ENCODE results near the gene SMTNL2. TPM values are rescaled to one million over a fixed set of nuclear protein-coding genes. Genes with fewer than 3 reads are reported as not detected.
"Not testable (repeated sequence)": the region's sequence is repeated elsewhere in the genome, so short reads cannot be mapped to it uniquely, and the experiment has no call there.

The SMTNL2 gene
- total RNA-seq, 1 donor from 2014 or later = 2.0 TPM

DNA sequence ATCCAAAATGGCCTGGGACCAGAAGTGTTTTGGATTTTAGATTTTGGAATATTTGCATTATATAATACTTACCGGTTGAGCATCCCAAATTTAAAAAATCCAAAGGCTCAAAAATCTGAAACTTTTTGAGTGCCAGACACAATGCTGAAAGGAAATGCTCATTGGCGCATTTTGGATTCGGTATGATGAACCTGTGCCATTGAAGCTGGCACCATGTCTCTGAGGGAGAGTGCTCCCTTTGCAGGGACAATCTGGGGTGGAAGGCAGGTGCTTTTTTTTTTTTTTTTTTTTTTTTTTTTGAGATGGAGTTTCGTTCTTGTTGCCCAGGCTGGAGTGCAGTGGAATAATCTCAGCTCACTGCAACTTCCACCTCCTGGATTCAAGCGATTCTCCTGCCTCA lies 17.7 kb downstream of the SMTNL2 start:
- DNase-seq (ENCODE audit: low spot score) = no peak

DNA sequence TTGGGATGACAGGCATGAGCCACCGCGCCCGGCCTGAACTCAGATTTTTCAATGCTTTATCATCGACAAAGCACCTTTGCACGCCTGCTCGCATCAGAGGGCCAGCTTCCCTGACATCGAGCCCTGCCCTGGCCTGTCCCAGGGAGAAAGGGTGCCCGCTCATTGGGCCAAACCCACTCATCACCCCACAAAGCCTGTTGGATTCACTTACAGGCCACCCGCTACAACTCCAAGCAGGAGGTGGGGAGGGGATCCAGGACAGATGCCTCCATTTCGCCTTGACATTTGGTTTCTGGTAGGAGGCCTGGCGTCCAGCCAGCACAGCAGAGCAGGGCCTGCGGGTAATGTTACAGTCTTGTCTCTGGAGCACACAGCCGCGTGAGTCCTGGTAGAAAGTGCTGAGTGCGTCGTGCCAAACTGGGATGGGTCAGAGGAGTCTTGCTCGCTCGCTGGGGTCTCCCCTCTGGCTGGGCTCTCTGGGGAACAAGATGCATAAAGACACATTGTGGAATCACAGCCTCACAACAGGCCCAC lies 19.8 kb downstream of the SMTNL2 start:
- DNase-seq (ENCODE audit: low spot score) = no peak

DNA sequence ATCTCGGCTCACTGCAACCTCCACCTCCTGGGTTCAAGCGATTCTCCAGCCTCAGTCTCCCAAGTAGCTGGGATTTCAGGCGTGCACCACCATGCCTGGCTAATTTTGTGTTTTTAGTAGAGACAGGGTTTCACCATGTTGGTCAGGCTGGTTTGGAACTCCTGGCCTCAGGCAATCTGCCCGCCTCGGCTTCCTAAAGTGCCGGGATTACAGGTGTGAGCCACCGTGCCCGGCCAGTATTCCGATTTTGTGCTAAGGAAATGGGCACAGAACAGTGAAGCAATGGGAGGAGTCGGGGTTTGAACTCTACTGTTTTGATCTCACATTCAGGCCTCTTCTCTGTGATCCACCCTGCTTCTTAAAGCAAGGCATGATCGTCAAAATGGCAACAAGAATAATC lies 20.4 kb downstream of the SMTNL2 start:
- not testable (repeated sequence) for DNase-seq (ENCODE audit: low spot score)

DNA sequence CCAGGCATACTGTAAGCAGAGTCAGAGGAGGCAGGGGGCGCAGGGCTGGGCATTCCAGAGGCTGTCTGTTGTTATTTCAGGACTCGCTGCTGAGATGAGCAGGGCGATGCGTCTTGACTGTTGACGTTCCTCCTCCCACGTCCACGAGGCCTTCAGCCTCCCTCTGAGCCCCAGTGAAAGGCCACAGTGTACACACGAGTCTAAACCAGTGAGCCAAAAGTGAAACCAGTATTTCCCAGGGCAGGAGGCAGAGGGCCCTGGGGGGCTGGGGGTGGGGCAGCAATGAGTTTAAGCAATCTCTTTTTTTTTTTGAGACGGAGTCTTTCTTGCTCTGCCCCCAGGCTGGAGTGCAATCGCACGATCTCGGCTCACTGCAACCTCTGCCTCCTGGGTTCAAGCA lies 21.5 kb downstream of the SMTNL2 start:
- DNase-seq (ENCODE audit: low spot score) = no peak

DNA sequence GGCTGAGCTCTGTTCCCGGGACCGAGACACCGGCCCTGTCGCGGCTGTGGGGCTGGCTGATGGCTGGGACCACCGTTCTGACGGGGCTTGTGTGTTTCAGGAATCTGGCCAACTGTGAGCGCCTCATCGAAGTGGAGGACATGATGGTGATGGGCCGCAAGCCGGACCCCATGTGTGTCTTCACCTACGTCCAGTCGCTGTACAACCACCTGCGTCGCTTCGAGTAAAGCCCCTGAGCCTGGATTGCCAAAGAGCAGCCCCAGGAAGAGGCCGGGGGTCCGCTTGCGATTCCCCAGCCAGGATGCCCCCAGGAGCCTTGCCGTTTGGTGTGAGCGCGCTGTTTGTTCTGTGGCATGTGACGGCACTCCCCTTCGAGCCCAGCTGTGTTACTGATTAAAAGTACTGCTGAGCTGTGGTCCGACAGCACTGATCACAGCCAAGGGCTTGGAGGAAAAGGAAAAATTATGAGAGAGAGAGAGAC lies 23.0 kb downstream of the SMTNL2 start:
- DNase-seq (ENCODE audit: low spot score) = no peak

DNA sequence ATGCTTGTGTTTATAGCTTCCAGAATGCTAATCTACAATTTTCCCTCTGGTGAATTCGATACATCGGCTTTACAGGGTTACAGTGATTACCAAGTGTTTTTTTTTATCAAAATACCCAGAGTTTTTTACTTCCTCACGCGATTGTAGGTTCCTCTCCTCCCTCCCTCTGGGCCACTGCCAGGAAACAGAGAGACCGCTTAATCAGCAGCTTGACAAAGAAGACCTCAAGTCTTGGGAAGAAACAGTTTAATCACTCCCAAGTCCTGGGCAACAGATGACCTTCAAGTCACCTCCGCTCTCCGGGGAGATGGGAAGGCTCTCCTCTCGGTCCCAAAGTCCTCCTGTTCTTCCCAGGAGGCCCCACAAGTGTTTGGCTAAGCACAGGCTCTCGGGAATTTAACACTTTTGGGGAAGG lies 23.5 kb downstream of the SMTNL2 start:
- DNase-seq (ENCODE audit: low spot score) = peak; percentile 70

DNA sequence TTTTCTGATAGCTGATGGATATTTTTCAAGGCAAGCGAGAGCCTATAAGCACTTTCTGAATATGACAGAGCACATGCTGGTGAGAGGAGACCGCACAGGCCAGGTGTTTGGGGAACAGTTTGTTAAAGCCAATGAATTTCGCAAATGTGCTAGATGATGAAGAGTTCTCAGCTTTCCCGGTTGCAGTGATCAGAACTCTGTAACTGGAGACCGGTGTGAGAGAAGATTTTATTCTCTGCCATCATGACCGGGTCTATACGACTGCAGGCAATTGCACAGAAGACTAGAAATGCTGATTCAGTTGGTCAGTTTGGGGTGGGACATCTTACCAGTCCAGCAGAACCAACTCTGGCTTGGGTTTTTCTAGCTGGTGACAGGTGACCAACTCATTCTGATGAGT lies 25.4 kb downstream of the SMTNL2 start:
- DNase-seq (ENCODE audit: low spot score) = no peak

DNA sequence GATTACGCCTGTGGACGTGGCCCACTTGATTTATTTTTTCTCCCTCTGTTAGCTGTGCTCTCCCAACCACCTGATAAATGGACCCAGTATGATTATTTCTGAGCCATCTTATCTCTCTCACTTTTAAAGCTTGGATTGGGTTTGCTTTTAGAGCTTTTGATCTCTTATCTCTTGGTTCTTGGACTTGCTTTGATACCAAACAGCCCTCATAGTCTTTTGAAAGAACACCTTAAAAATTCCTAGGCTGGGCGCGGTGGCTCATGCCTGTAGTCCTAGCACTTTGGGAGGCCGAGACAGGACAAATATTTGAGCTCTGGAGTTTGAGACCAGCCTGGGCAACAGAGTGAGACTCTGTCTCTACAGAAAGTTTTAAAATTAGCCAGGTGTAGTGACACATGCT lies 25.8 kb downstream of the SMTNL2 start:
- no peak for DNase-seq (ENCODE audit: low spot score)

DNA sequence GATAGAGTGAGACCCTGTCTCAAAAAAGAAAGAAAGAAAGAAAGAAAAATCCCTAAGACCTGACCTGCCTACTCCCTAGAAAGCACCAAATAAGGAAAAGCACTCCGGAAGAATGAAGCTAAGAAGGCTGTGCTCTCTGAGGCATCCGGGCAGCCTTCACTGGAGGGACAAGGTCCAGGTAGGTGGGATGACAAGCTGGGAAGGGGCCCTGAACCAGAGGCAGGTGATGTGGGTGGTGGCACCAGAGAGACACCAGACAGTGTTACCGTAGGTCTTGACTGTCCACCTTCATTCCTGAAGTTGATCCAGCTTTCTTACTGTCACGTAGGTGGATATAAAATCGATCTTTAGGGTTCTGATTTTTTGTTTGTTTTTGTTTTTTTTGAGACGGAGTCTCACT lies 26.3 kb downstream of the SMTNL2 start:
- no peak for DNase-seq (ENCODE audit: low spot score)

DNA sequence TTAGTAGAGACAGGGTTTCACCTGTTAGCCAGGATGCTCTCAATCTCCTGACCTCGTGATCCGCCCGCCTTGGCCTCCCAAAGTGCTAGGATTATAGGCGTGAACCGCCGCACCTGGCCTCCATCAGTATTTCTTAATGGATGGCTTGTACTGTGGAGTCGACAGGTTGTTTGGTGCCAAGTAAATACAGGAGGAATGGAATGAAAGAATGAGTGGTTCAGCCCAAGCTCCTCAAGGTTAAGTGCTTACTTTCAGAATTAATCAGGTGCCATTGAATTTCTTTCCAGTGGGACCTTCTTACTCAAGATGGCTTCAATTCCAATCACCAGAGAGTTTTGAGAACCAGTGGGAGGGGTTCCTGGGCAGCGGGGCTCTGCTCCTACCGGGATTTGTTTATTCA lies 32.1 kb downstream of the SMTNL2 start:
- DNase-seq (ENCODE audit: low spot score) = no peak

DNA sequence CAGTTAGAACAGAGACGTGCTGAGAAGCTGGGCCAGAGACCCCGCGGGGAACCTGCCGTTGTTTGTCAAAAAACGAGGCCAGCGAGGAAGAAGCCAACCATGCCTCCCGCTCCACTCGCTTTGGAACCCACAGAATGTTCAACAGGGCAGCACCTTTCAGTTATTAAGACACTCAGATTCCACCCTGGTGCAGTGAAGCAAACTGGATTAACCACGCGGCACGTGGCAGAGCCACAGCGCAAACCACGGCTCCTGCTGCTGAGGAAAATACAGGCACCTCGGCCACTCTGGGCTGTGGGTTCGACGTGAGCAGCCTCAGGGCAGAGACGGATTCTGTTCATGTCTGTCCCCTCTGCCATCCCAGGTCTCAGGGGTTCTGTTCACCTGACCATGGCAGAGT lies 32.8 kb downstream of the SMTNL2 start:
- DNase-seq (ENCODE audit: low spot score) = no peak

DNA sequence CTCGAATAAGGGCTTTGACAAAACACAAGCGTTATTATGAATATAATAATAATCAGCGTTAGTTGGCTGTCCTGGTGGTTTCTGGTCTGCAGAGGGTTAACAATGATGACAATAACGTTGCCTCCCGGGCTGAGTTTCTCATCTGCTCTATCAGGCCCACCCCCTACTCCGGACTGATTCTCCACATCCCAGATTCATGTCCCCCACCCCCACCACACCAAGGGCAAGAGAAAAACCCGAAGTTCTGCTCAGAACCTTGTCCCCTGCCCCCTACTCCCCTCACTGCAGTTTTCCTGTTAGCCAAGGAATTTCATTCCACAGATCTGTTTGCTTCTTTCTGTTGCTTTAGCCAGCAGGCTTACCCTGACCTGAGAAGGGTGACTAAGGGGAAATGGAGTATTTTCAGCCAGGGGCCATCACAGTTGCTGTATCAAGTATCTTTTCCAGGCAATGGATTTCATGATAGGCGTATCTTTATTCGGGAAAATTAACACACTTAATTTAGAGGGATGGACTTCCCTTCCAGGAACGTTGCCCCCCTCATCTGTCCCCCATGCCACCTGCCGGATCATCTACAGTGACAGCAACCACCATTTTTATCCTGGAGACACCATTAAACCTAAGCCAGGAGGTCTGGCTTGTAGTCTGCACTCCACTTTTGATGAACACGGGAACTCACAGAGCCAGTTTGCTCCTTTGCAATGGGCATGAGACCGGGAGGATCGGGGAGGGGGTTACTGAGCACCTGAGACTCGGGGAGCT lies 33.4 kb downstream of the SMTNL2 start:
- no peak for DNase-seq (ENCODE audit: low spot score)

DNA sequence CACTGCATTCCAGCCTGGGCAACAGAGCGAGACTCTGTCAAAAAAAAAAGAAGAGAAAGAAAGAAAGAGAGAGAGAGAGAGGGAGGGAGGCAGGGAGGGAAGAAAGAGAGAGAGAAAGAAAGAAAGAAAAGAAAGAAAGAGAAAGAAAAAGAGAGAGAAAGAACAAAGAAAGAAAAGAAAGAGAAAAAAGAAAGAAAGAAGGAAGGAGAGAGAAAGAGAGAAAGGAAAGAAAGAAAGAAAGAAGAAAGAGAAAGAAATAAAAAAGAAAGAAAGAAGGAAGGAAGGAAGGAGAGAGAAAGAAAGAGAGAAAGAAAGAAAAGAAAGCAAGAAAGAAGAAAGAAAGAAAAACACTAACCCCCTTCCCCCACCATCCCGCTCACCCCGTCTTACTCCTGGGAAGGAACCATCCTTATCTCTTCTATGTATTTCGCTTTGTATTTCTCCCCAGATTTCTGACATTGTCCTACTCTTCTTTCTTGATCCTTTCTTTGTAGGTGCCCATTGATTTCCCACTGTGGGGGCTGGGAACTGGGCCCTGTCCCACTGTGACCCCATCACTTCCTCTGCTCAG lies 36.3 kb downstream of the SMTNL2 start:
- DNase-seq (ENCODE audit: low spot score) = no peak

DNA sequence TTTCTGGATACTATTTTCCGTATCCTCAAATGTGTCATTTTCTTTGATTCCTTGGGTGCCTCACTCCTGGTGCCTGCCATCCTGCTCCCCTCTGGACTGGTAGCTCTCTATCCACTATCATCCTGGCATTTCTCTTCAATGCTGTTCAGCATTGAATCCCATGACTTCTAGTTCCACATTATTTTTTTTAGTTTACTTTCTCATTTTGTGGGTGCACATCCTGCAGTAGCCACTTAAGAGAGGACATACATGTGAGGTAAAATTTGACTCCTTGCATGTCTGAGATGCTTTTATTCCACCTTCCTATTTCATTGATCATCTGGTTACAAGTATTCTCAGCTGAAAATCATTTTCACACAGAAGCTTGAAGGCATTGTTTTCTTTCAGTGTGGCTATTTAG lies 38.0 kb downstream of the SMTNL2 start:
- DNase-seq (ENCODE audit: low spot score) = no peak

DNA sequence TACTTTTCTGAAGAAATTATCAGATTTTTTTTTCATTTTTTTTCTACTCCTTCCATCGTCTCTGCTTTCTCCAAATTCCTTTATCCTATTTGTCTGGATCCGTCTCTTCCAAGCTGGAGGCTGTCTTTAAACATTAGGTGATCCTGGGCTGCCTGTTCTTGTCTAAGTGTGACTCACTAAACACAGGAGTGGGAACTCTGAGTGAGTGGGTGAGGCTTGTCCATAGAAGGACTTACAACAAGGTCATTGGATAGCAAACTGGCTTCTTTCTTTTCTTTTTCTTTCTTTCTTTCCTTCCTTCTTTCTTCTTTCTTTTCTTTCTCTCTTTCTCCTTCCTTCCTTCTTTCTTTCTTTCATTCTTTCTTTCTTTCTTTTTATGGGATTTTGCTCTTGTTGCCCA lies 38.9 kb downstream of the SMTNL2 start:
- DNase-seq (ENCODE audit: low spot score) = no peak

DNA sequence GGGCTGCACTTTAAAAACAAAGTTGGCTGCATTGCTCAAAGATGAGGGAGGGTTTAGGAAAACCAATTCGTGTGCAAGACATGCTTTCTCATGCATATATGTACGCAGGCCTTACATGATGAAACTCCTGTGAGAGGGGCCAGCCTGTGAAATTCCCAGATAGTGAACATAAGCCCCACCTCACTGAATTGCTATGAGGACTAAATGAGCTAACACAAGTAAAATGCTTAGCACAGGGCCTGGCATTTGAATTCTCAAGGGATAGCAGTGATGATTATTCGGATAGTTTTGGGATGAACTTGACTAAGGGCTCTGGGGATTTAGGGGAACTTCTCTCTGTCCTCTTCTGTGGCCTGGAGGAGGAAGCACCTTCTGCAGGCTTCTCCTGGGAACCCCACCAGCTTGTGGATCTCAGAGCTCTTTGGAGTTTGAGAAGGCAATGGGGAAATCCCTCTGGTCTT lies 40.2 kb downstream of the SMTNL2 start:
- not testable (repeated sequence) for DNase-seq (ENCODE audit: low spot score)

DNA sequence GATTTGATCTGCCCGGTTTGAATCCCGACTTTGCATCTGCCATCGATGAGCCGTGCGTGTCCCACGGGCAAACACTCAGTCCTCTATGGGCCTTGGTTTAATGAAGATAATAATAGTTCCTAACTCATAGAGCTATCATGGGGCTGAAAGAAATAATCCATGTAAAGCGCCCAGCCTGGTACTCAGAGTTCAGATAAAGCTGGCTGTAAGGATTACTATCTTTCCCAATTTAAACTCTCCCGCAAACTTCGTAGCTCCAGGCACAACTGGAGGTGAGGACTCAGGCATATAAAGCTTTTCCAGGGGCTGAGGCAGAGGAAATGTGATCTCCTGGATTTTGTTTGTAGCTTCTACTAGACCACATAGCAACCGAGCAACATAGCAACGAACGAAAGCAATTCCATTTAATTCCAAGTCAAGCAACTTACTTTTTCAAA lies 40.9 kb downstream of the SMTNL2 start:
- no peak for DNase-seq (ENCODE audit: low spot score)

DNA sequence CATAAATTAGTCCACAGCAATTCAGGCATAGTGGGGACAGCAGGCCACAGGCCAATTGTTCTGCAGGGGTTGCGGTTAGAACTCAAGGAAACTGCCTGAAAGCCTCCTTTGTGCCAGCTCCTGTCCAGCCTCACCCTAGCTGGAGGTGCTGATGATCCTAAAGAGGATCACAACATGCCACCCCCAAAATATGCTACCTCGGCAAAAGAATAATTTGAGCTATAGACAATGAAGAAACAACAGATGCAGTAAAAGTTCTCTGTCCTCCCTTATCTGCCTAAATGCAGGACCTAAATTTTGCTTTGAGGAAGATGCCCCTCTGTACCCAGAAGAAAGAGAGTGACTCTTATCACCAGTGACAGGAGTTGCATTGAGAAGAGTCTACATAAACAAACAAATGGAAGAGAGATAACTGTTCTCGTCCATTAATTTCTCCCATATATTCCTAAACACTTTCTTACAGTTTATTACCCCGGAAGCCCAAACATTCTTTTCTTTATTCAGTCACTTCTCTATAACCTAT lies 42.5 kb downstream of the SMTNL2 start:
- DNase-seq (ENCODE audit: low spot score) = no peak

DNA sequence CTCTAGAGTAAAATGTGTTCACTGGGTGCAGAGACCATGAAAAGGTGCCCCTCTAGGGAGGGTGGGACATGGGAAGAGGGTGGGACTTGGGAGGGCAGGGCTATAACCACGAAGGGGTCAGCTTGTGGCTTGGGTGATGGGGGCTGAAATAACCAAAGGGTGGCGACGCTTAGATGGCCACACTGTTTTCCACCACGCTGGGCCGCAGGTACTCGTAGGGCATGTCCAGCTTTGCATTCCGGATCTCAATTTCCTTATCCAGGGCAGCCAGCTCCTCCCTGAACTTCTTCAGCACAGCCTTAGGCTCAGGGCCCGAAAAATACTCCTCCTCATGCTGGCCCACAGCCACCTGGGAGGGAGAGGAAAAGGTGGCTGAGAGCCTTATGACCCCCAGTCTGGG lies 47.1 kb downstream of the SMTNL2 start:
- no peak for DNase-seq (ENCODE audit: low spot score)

DNA sequence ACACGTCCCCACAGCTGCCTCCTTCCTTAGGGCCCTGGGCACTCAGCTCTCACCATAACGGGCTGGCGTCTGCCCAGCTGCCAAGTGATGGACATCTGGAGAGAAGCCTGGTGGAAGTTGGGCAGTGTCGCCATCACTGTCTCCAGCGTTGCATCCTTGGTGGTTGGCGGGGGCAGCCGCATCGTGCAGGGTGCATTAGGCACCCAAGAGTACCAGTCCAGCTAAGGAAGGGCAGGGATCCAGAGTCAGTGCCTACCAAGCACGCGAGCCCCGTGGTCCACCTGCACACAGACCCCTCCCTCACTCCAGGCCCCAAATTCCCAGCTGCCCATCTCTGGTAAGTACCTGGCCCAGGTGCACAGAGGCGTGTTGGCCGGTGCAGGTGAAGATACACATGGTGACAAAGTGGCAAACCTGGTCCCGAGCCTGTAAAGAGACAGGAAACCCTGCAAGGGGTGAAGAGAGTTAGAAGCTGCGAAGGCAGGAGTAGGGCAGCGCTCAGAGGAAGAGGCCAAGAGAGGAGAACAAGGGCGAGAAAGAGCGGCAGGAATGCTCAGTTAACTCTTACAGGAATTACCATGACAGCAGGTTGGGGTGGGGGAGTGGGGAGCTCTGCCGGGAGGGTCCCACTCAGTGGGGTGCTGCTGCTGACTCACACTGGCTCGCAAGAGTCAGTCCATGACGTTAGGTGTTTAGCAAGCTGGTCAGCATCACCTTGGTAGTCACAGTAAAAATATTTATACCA lies 47.7 kb downstream of the SMTNL2 start:
- DNase-seq (ENCODE audit: low spot score) = no peak

DNA sequence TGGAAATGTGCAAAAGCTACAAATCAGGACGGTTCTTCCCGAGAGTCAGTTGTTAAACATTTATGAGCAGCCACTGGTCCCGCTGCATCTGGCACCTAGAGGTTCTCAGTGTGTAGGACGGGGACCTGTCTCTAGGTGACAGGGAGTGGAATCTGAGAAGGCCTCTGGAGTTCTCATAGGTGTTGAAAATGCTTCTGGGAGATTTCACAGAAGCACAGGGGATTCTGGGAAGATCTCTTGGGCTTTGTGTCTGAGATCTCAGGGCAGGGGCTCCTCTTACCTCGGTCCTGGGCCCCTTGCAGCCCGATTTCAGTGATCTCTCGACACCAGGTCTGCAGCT lies 48.2 kb downstream of the SMTNL2 start:
- DNase-seq (ENCODE audit: low spot score) = no peak

DNA sequence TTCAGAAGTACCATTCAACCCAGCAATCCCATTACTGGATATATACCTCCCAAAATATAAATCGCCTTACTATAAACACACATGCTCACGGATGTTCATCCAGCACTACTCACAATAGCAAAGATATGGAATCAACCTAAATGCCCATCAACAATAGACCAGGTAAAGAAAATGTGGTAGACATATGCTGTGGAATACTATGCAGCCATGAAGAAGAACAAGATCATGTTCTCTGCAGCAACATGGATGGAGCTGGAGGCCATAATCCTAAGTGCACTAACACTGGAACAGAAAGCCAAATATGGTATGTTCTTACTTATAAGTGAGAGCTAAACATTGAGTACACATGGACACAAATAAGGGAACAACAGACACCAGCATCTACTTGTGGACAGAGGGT lies 49.3 kb downstream of the SMTNL2 start:
- DNase-seq (ENCODE audit: low spot score) = no peak
